CD4-positive, alpha-beta memory T cell (primary cell): ENCODE data around the gene TMPRSS11D. TPM values are rescaled to one million over a fixed set of nuclear protein-coding genes. Genes with fewer than 3 reads are reported as not detected.
A peak's percentile ranks its signal among the peaks of the same experiment; 100 is the strongest.

Experiments used
- CTCF ChIA-PET: fragments of 350-600 bp; sonication (Branson Sonifier 250); formaldehyde crosslinking; loops from one replicate; lab custom pipeline; 2021; ENCODE audit warnings: inconsistent platforms; ENCODE audit not compliant: partially characterized antibody; lab: Charles Lee
- POLR2A ChIA-PET: fragments of 350-600 bp; sonication (Branson Sonifier 250); formaldehyde crosslinking; loops from one replicate; lab custom pipeline; 2021; ENCODE audit not compliant: partially characterized antibody; lab: Charles Lee
- DNase-seq, 5 donors: peaks; one replicate each; pipeline versions ENCODE4 v3.0.0 to v3.0.0-alpha.2; 2020 to 2022; ENCODE audit warnings: mixed read lengths in 1 of 5
- H3K27ac ChIP-seq: one replicate; pipeline ENCODE4 v1.7.0; 2013; ENCODE audit warnings: low read depth, low read length
- H3K27me3 ChIP-seq: 2 replicates; pipeline ENCODE4 v1.7.0; 2013; ENCODE audit warnings: mild to moderate bottlenecking, low read length, moderate library complexity; ENCODE audit not compliant: insufficient read depth
- H3K36me3 ChIP-seq: 2 replicates; pipeline ENCODE4 v1.7.0; 2013; ENCODE audit warnings: mild to moderate bottlenecking, low read length, moderate library complexity; ENCODE audit not compliant: insufficient read depth
- H3K4me1 ChIP-seq: 2 replicates; pipeline ENCODE4 v1.7.0; 2013; ENCODE audit warnings: mild to moderate bottlenecking, low read length, moderate library complexity; ENCODE audit not compliant: insufficient read depth
- H3K4me3 ChIP-seq, 2 donors: one replicate each; pipeline ENCODE4 v1.7.0; 2013; ENCODE audit warnings: low read length in 2 of 2, mild to moderate bottlenecking in 1 of 2
- H3K9me3 ChIP-seq, 2 donors: one replicate each; pipeline ENCODE4 v1.7.0; 2013; ENCODE audit warnings: low read length in 2 of 2, control low read depth in 1 of 2; ENCODE audit not compliant: control insufficient read depth in 1 of 2
- H3K27ac Mint-ChIP-seq, 7 donors: one replicate each; pipeline ENCODE4 v1.8.0; 2020 to 2021; ENCODE audit warnings: mixed read lengths in 7 of 7, mild to moderate bottlenecking in 6 of 7, inconsistent platforms in 3 of 7, moderate library complexity in 3 of 7
- H3K27me3 Mint-ChIP-seq, 2 donors: one replicate each; pipeline ENCODE4 v1.8.0; 2020 to 2021; ENCODE audit warnings: mixed read lengths in 2 of 2
- H3K36me3 Mint-ChIP-seq, 2 donors: one replicate each; pipeline ENCODE4 v1.8.0; 2020 to 2021; ENCODE audit warnings: mixed read lengths in 2 of 2, inconsistent platforms in 1 of 2, mild to moderate bottlenecking in 1 of 2
- H3K4me1 Mint-ChIP-seq, 4 donors: one replicate each; pipeline ENCODE4 v1.8.0; 2020 to 2021; ENCODE audit warnings: mixed read lengths in 4 of 4, mild to moderate bottlenecking in 1 of 4
- H3K4me3 Mint-ChIP-seq, 8 donors: one replicate each; pipeline ENCODE4 v1.8.0; 2020 to 2021; ENCODE audit warnings: mixed read lengths in 8 of 8, mild to moderate bottlenecking in 7 of 8, moderate library complexity in 6 of 8, inconsistent platforms in 3 of 8
- H3K9me3 Mint-ChIP-seq, 8 donors: one replicate each; pipeline ENCODE4 v1.8.0; 2020 to 2021; ENCODE audit warnings: mixed read lengths in 8 of 8, mild to moderate bottlenecking in 5 of 8, inconsistent platforms in 3 of 8, moderate library complexity in 1 of 8
- intact Hi-C: fragments of 100-400 bp; cut with micrococcal nuclease; formaldehyde crosslinking; loops from one replicate; pipeline ENCODE4 v1.15.1; 2023
- polyA plus RNA-seq, 2 donors: library from polyadenylated mRNA; unstranded; fragments of 300-500 nt; fragmentation: Illumina TruSeq; gene quantifications; one replicate each; pipeline ENCODE4 v1.2.3, GENCODE V29; 2021
- total RNA-seq, 2 experiments: library from RNA; stranded (reverse); gene quantifications; one replicate each; pipeline ENCODE4 v1.2.3, GENCODE V29; 2021

TMPRSS11D gene
- total and polyA plus RNA-seq, 4 experiments from 2014 or later, result not detected

DNA sequence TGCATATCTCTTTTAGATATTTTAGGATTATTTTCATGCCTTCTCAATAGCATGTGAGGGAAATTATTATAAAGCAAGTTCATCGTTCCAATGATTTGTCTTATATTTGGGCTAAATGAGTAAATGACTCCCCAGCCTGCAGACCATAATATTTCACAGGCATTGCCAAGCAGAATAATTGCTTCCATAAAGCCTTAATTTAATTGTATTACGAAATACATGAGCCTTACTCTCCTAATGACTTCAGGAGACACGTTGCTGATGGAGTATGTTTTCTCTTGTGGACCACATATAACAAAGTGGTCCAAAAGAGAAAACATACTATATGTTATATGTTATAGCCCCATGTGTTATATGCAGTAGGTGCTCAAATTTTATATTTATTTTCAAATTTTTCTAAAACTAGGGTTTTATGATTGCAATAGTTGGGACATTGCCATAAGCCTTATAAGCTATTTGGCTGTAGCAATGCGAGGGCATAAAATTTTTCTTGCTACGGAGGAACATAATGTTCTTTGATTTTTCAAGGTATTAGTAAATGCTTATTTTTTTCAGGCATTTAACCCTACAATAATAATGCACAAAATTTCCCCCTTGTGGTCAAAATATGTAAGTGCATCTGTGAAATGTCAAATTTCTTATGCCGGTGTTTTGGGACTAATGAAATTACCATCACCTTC is 26.2 kb upstream of the TMPRSS11D start:
- no peak overlapping the region for H3K27ac ChIP-seq
- no peak overlapping the region for H3K27ac Mint-ChIP-seq
- H3K4me3 Mint-ChIP-seq, result no peak overlapping the region
- no peaks in the 10 kb centered on the region for H3K4me1 ChIP-seq
- intact Hi-C loops, result loop anchor here (1.0 kb wide), 1 partner anchor 361 kb away; no protein-coding TSS in a partner anchor
- no peaks in the 10 kb centered on the region for H3K4me1 Mint-ChIP-seq
- no peaks in the 10 kb centered on the region for H3K27me3 ChIP-seq
- H3K4me3 ChIP-seq, result no peak overlapping the region
- no peaks in the 10 kb centered on the region for H3K9me3 ChIP-seq
- peaks cover 0 to 7% (median 0%) of the 10 kb centered on the region in 8 donors for H3K9me3 Mint-ChIP-seq
- ChIA-PET POLR2A (no interaction called here), CTCF (interaction anchor here (1.1 to 4.0 kb wide), 5 partner anchors 10 to 360 kb away, joined by 3 to 19 read pairs (median 3); no protein-coding TSS in a partner anchor)
- peak in 4 of 5 donors; percentile 8 to 19 (median 14) for DNase-seq
- peaks cover 12 to 14% of the 10 kb centered on the region in 2 donors for H3K27me3 Mint-ChIP-seq
- H3K36me3 Mint-ChIP-seq, result no peaks in the 10 kb centered on the region
- no peaks in the 10 kb centered on the region for H3K36me3 ChIP-seq

DNA sequence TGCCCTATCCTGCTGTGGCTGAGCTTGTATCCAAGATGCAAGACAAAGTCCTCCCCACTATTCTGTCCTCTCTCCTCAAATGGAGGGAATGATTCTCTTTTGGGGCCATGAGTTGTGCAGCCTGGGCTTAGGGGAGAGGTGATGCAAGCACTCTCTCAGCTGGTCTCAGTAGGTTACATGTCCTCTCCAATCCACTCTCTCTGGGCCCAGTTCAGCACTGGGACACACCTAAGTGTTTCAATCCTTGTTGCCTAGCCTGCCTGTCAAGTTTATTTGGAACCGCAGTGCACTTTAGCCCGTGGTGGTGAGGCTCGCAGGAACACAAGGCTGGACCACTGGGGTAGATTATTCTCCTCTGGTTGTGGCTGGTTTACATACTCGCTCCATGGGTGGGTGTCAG is 23.8 kb upstream of the TMPRSS11D start:
- POLR2A ChIA-PET, result no interaction called here
- no peak overlapping the region for H3K27ac Mint-ChIP-seq
- H3K4me3 Mint-ChIP-seq, result no peak overlapping the region
- no peak for DNase-seq
- H3K36me3 Mint-ChIP-seq, result no peaks in the 10 kb centered on the region
- Histone ChIP-seq H3K27ac (no peak overlapping the region), H3K27me3 (no peaks in the 10 kb centered on the region), H3K4me1 (no peaks in the 10 kb centered on the region), H3K4me3 (no peak overlapping the region), H3K9me3 (no peaks in the 10 kb centered on the region), H3K36me3 (no peaks in the 10 kb centered on the region)
- H3K9me3 Mint-ChIP-seq, result peaks cover 0 to 7% (median 0%) of the 10 kb centered on the region in 8 donors
- H3K27me3 Mint-ChIP-seq, result peaks cover 12 to 14% of the 10 kb centered on the region in 2 donors
- no peaks in the 10 kb centered on the region for H3K4me1 Mint-ChIP-seq
- CTCF ChIA-PET, result interaction anchor here (1.3 kb wide), 1 partner anchor 358 kb away, joined by 3 read pairs; no protein-coding TSS in a partner anchor
- intact Hi-C loops, result no loop called here

DNA sequence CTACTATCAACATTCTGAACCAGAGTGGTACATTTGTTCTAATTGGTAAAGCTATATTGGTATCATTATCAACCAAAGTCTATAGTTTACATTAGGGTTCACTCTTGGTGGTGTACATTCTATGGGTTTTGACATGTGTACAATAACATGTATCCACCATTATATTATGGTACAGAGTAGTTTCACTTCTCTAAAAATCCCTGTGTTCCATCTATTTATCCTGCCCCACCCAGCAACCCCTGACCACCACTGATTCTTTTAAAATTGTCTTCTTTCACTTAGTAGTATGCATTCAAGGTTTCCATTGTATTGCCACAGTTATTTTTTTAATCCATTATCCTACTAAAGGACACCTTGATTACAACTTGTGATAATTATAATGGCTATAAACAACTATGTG is 15.3 kb upstream of the TMPRSS11D start:
- peaks cover 0 to 3% (median 0%) of the 10 kb centered on the region in 8 donors for H3K9me3 Mint-ChIP-seq
- Histone ChIP-seq H3K4me1 (no peaks in the 10 kb centered on the region), H3K4me3 (no peak overlapping the region), H3K27ac (no peak overlapping the region), H3K27me3 (no peaks in the 10 kb centered on the region), H3K9me3 (no peaks in the 10 kb centered on the region), H3K36me3 (no peaks in the 10 kb centered on the region)
- DNase-seq, result no peak
- no peaks in the 10 kb centered on the region for H3K27me3 Mint-ChIP-seq
- H3K4me3 Mint-ChIP-seq, result no peak overlapping the region
- no peak overlapping the region for H3K27ac Mint-ChIP-seq
- ChIA-PET CTCF (no interaction called here), POLR2A (no interaction called here)
- H3K36me3 Mint-ChIP-seq, result no peaks in the 10 kb centered on the region
- H3K4me1 Mint-ChIP-seq, result peaks cover 0 to 2% (median 0%) of the 10 kb centered on the region in 4 donors
- intact Hi-C loops, result no loop called here

DNA sequence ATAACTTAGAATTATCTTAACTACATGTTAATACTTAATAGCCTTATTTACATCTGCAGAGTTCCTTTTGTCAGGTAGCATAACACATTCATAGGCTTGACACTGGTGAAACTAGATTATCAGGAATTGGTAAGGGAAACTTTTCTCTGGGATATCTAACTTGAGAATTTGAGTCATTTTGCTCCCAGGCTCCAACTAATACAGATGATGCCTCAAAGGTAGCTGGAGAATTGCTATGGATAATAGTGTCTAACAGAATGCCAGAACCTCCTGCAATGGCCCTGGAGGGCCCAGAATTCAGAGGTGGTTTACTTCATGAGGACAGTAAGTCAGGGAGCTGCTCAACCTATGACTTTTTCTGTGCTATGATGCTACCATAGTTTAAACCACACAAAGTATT is 13.9 kb upstream of the TMPRSS11D start:
- Histone ChIP-seq H3K9me3 (no peaks in the 10 kb centered on the region), H3K27ac (no peak overlapping the region), H3K4me1 (no peaks in the 10 kb centered on the region), H3K36me3 (no peaks in the 10 kb centered on the region), H3K27me3 (no peaks in the 10 kb centered on the region), H3K4me3 (no peak overlapping the region)
- CTCF ChIA-PET, result interaction anchor here (1.0 kb wide), 1 partner anchor 11 kb away, joined by 3 read pairs; no protein-coding TSS in a partner anchor
- no peak for DNase-seq
- Mint-ChIP-seq H3K27me3 (peaks cover 0 to 1% of the 10 kb centered on the region in 2 donors), H3K27ac (no peak overlapping the region), H3K4me1 (peaks cover 0 to 2% (median 0%) of the 10 kb centered on the region in 4 donors), H3K36me3 (no peaks in the 10 kb centered on the region), H3K9me3 (peaks cover 0 to 3% (median 0%) of the 10 kb centered on the region in 8 donors), H3K4me3 (no peak overlapping the region)
- intact Hi-C loops, result no loop called here
- POLR2A ChIA-PET, result no interaction called here

DNA sequence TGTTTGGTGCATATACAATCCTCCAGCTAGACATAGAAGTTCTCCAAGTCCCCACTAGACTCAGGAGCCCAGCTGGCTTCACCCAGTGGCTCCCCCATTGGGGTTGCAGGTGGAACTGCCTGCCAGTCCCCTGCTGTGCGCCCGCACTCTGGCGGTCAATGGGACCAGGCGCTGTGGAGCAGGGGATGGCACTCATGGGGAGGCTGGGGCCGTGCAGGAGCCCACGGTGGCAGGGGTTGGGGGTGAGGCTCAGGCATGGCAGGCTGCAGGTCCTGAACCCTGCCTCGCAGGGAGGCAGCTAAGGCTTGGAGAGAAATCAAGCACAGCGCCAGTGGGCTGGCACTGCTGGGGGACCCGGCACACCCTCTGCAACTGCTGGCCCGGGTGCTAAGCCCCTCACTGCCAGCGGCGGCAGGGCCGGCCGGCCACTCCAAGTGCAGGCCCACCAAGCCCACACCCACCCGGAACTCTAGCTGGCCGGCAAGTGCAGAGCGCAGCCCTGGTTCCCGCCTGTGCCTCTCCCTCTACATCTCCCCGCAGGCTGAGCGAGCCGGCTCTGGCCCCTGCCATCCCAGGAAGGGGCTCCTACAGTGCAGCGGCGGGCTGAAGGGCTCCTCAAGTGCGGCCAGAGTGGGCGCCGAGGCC is 12.7 kb upstream of the TMPRSS11D start:
- intact Hi-C loops, result no loop called here
- no peaks in the 10 kb centered on the region for H3K36me3 Mint-ChIP-seq
- POLR2A ChIA-PET, result no interaction called here

DNA sequence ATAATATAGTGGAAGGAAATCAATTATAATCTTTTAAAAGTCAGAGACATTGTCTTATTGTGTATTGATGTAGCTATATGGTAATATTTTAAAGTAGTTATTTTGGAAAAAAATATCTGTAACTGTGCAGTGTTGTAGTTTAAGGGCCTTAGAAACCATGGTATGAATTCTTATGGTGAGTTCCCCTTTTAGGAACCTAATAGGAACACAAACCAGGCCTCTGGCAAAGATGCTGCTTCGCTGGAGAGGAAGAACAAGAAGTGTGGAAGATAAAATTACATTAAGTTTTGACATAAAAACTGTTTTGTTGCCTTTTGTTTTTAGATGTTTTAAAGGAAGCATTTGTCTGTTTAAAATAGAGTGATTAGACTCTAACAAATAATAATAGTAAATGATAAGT is 10.9 kb upstream of the TMPRSS11D start:
- intact Hi-C loops, result no loop called here
- ChIA-PET CTCF (no interaction called here), POLR2A (no interaction called here)
- Histone ChIP-seq H3K27ac (no peak overlapping the region), H3K4me1 (no peaks in the 10 kb centered on the region), H3K4me3 (no peak overlapping the region), H3K36me3 (no peaks in the 10 kb centered on the region), H3K9me3 (no peaks in the 10 kb centered on the region), H3K27me3 (no peaks in the 10 kb centered on the region)
- no peak for DNase-seq
- H3K27me3 Mint-ChIP-seq, result peaks cover 0 to 1% of the 10 kb centered on the region in 2 donors
- H3K4me3 Mint-ChIP-seq, result no peak overlapping the region
- peaks cover 0 to 2% (median 0%) of the 10 kb centered on the region in 4 donors for H3K4me1 Mint-ChIP-seq
- no peak overlapping the region for H3K27ac Mint-ChIP-seq
- H3K9me3 Mint-ChIP-seq, result peaks cover 0 to 6% (median 1%) of the 10 kb centered on the region in 8 donors
- no peaks in the 10 kb centered on the region for H3K36me3 Mint-ChIP-seq

More for the DNA sequence above, 12.7 kb upstream of the TMPRSS11D start:
- Histone ChIP-seq H3K4me1 (no peaks in the 10 kb centered on the region), H3K27ac (no peak overlapping the region), H3K36me3 (no peaks in the 10 kb centered on the region), H3K4me3 (no peak overlapping the region), H3K9me3 (no peaks in the 10 kb centered on the region), H3K27me3 (no peaks in the 10 kb centered on the region)
- Mint-ChIP-seq H3K27ac (no peak overlapping the region), H3K27me3 (peaks cover 0 to 1% of the 10 kb centered on the region in 2 donors), H3K4me3 (no peak overlapping the region), H3K9me3 (peaks cover 0 to 3% (median 0%) of the 10 kb centered on the region in 8 donors), H3K4me1 (peaks cover 0 to 2% (median 0%) of the 10 kb centered on the region in 4 donors)
- DNase-seq, result peak in 1 of 5 donors; percentile 24
- CTCF ChIA-PET, result no interaction called here

DNA sequence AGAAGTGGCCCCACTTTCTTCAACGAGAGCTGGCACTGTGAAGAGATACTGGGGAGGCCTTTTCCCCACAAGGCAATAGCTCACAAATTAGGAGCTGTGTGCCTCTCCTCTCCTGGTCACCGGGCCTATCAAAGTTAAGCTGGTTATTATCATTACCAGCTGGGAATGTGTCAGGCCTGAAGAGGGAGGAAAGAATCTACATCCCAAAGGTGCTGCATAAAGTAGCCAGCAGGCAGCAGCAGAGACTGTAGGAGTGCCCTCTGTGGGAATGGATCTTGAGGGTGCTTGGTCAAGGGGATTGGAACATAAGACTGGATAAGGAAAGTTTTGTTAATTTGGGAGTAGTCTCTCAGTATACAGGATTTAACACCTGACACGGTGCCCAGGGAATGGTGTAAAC is 9.1 kb upstream of the TMPRSS11D start:
- Mint-ChIP-seq H3K27me3 (peaks cover 0 to 1% of the 10 kb centered on the region in 2 donors), H3K9me3 (peaks cover 0 to 6% (median 1%) of the 10 kb centered on the region in 8 donors), H3K4me1 (peaks cover 0 to 2% (median 0%) of the 10 kb centered on the region in 4 donors), H3K4me3 (no peak overlapping the region), H3K36me3 (no peaks in the 10 kb centered on the region), H3K27ac (no peak overlapping the region)
- Histone ChIP-seq H3K9me3 (no peaks in the 10 kb centered on the region), H3K36me3 (no peaks in the 10 kb centered on the region), H3K4me3 (no peak overlapping the region), H3K27ac (no peak overlapping the region), H3K4me1 (no peaks in the 10 kb centered on the region), H3K27me3 (no peaks in the 10 kb centered on the region)
- intact Hi-C loops, result no loop called here
- ChIA-PET CTCF (interaction anchor here (1.0 kb wide), 1 partner anchor 17 kb away, joined by 3 read pairs; no protein-coding TSS in a partner anchor), POLR2A (no interaction called here)
- DNase-seq, result no peak
